NCI-H510A treated with DMSO at 0.1 percent for 48 hours (cell line): ENCODE measurements around the gene CTAGE1.
"Not testable (repeated sequence)": the region's sequence is repeated elsewhere in the genome, so short reads cannot be mapped to it uniquely, and the experiment has no call there.

Source experiments
- DNase-seq: peaks from one replicate; lab custom pipeline; 2025; lab: John Stamatoyannopoulos, UW

CTAGE1 gene, protein sequence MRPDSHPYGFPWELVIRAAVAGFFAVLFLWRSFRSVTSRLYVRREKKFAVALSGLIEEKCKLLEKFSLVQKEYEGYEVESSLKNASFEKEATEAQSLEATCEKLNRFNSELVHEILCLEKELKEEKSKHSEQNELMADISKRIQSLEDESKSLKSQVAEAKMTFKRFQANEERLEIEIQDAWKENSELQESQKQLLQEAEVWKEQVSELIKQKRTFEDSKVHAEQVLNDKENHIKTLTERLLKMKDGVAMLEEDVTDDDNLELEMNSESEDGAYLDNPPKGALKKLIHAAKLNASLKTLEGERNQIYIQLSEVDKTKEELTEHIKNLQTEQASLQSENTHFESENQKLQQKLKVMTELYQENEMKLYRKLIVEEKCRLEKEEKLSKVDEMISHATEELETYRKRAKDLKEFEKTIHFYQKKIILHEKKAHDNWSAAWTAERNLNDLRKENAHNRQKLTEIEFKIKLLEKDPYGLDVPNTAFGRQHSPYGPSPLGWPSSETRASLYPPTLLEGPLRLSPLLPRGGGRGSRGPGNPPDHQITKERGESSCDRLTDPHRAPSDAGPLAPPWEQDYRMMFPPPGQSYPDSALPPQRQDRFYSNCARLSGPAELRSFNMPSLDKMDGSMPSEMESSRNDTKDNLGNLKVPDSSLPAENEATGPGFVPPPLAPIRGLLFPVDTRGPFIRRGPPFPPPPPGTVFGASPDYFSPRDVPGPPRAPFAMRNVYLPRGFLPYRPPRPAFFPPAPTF

DNA sequence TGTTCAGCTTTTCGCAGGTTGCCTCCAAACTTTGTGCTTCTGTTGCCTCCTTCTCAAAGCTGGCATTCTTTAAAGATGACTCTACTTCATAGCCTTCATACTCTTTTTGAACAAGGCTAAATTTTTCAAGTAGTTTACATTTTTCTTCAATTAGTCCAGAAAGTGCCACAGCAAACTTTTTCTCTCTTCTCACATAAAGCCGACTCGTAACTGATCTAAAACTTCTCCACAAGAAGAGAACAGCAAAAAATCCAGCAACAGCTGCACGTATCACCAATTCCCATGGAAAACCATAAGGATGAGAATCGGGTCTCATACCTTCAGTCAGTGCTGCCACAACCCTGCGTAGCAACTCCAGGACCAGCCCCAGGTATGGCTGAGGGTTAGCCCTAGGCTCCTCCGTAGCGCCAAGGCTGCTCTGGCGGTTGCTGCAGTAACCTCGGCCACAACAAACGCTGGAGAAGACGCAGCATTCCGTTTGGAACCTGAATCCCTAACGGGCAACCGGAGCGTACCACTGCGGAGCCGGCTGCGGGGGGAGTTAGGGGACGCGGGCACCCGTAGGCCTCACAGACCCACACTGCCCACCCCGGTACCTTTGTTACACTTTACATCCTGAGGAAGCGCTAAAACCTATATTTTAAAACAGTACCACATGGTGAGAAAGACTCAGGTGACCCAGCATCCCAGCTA lies at the start of gene CTAGE1:
CTAGE1 (minus strand) TSS at position 420 of the 693 bp plus-strand sequence; CDS start at position 316, 104 bp downstream.
- DNase-seq = no peak

DNA sequence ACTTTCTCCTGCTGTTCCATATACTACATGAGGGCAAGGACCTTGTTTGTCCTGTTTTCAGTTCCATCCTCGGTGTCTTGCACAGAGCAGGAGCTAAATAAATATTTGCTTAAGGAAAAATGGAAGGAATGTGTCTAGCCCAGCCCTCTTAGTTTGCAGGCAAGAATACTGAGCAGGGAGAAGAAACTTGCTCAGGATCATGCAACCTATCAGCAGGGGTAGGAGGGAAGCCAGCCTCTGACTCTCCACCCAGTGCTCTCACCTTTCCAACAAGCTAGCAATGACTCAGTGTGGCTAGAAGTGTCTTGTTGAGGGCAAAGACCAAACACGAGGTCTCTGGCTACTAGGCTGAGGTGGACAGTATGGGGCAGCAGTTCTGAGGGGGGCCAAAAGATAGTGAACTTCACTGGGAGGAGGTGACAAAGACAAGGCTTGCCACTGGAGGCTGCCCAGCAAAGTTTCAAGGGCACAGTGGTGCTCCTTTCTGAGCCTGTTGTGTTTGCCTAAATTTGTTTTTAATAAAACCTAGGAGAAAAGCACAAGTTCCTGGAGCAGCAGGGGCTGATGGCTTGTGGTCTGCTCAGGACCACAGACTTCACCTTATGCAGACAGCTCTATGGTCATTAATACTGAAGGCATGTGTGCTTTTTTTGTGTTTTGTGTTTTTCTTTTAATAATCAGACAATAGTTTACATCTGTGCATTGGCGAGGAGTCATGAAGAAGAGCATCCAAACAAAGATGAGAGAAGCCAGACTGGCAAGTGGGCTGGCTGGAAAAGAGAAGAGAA lies 49.1 kb upstream of the CTAGE1 start:
- no peak for DNase-seq

- no peak for DNase-seq
Measured at GRCh38 chr18:22465859-22466457, 48.2 kb upstream of the CTAGE1 start.

- DNase-seq = no peak
Measured at GRCh38 chr18:22463076-22463475, 45.4 kb upstream of the CTAGE1 start.

DNA sequence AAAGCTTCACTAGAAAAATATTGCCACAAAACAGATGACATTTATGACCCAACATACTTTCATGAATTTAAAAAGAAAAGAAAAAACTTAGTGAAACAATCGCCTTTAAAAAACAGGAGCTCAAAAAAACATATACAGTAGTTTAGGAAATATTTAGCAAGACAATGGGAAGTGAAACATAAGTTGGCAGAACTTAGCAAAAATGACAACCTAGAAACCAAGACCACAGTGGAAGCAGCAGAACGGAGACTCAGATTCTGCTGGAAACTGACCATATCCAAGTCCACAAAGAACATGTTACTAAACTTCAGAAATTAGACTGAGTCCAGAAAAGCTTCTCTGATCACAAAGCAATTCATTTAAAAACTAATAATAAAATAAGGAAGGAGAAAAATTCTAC lies 41.8 kb upstream of the CTAGE1 start:
- DNase-seq = no peak

DNA sequence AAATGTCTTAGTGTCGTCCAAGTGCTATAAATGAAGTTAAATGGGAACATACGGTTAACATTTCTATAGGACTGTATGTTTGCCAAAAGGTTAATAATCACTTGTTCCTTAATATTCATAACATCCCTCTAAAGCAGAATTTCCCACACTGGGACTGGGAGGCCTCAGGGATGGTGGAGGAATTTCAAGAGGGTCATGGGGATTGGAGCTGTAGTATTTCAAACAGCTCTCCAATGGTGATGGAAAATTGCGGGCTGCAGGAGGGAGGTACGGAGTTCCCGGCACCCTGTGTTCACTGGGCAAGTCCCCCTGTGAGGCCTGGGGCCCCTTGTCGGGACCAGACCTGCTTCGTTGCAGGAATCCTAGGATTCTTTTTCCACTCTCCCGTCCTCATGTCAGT lies 39.8 kb upstream of the CTAGE1 start:
- DNase-seq = no peak

- no peak for DNase-seq
Measured at GRCh38 chr18:22456547-22456946, 38.8 kb upstream of the CTAGE1 start.

GRCh38 chr18:22456116-22456480 lies 38.4 kb upstream of the CTAGE1 start:
- no peak for DNase-seq

GRCh38 chr18:22455425-22456115 lies 37.9 kb upstream of the CTAGE1 start:
- DNase-seq = no peak

DNA sequence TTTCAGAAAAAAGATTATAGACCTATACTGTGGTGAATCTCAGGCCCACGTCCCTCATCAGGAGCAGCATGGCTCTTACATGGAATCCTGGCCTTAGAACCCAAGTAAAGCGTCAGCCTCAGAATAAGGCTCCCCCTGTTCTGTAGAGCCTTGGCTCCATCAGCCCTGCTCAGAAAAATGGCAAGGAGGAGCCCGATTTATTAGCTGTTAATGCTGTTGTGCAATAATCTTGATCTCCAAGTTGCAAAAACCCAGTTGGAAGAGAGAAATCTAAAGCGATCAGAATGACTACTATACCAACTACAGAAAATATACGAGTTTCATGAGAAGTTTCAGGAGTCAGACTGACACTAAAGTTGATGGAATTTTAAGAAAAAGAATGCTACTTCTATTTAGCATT lies 35.6 kb upstream of the CTAGE1 start:
- no peak for DNase-seq

DNA sequence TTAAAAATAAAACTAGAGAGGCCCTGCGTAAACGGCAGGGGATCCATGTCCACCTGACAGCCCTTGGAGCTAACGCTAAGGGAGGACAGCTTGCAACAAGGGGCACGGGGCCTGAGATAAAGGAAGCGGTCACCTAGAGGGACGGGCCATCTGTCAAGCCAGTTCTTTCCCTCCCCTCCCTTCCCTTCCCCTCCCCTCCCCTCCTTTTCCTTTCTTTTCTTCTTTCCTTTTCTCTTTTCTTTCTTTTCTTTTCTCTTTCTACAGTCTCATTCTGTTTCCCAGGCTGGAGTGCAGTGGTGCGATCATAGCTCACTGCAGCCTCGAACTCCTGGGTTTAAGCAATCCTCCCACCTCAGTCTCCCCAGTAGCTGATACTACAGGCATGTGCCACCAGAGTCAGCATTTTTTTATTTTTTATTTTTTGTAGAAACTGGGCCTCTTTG lies 34.5 kb upstream of the CTAGE1 start:
- no peak for DNase-seq

DNA sequence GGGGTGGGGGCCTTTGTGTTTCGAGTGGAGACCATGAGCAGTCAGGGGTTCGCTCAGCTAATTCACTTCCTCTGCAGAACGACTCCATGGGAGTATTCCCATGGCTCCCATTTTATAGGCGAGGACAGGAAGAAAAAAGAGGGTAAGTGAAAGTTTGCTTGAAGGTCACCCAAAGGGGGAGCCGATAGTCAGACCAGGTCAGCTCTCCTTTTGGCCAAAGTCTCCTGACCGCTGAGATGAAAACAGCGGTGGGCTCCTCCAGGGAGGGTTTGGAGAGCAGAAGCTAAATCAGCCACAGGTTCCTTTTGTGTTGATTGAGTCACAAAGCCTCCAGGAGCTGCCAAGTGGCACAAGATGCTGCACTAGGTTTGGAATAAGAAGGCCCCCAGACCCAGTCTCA lies 34.1 kb upstream of the CTAGE1 start:
- DNase-seq = no peak

DNA sequence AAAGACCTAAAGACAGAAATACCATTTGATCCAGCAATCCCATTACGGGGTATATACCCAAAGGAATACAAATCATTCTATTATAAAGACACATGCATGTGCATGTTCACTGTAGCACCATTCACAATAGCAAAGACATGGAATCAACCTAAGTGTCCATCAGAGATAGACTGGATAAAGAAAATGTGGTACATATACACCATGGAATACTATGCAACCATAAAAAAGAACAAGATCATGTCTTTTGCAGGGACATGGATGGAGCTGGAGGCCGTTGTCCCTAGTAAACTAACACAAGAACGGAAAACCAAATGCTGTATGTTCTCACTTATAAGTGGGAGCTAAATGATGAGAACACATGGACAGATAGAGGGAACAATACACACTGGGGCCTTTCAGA lies 33.1 kb upstream of the CTAGE1 start:
- DNase-seq = not testable (repeated sequence)

GRCh38 chr18:22450318-22450717 lies 32.6 kb upstream of the CTAGE1 start:
- not testable (repeated sequence) for DNase-seq

DNA sequence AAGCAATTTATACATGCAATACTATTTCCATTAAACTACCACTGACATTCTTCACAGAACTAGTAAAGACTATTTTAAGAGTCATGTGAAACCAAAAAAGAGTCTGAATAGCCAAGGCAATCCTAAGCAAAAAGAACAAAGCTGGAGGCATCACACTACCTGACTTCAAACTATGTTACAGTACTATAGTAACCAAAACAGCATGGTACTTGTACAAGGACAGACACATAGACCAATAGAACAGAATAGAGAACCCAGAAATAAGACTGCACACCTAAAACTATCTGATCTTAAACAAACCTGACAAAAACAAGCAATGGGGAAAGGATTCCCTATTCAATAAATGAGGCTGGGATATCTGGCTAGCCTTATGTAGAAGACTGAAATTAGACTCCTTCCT lies 32.0 kb upstream of the CTAGE1 start:
- not testable (repeated sequence) for DNase-seq

DNA sequence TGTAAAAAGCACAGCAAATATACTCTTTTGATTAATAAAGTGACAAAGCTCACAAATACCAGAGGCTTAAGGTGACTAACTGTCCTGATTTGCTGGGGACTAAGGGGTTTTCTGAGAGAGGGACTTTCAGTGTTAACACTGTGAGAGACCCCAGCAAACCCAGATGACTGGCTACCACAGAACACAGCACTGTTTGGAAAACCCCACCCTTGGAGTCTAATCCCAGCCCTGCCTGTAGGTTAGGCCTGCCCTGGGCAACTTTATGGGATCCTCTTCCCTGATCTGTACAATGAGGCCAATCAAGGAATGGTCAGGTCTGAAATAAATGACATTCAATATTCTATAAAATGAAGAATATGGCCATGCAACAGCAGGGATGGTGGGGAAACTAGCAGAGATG lies 30.5 kb upstream of the CTAGE1 start:
- DNase-seq = no peak

- DNase-seq = no peak
Measured at GRCh38 chr18:22447792-22448191, 30.1 kb upstream of the CTAGE1 start.

DNA sequence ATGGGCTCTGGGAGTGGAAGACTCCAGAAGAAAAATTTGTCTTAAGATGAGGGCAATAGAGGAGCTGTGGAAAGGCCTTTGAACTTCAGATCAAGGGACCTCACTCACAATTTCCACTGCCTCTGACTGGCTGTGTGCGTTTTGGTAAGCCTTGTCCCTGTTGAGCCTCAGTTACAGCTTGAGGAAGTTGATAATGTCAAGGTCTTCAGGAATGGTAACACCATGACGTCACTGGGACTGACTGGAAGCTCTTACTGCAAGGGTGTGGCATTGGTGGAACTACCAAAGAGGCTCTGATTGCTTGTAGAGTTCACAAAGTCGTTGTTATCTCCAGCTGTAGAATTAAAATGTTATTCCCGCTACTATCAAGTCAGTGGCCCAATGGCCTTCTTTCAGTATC lies 29.2 kb upstream of the CTAGE1 start:
- no peak for DNase-seq

GRCh38 chr18:22446325-22446724 lies 28.6 kb upstream of the CTAGE1 start:
- no peak for DNase-seq

GRCh38 chr18:22441638-22442037 lies 23.9 kb upstream of the CTAGE1 start:
- no peak for DNase-seq

DNA sequence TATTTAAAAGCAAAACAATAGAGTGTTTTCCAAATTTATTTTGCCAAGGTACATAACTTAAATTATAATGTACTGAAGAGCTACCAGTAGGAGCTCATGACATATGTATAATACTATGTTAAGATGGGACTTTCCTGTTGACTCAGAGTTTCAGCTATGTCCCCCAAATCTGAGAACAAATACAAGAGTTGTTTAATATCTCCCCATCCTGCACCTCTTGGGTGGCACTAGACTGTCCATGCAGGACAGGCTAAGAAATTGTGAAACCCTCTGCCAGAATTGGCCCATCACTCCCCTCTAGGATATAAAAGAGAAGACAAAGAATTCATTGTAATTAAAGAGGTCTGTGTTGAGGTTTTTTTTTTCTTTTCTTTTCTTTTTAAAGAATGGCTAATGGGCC lies 21.7 kb upstream of the CTAGE1 start:
- no peak for DNase-seq
